Mucosa of rectum (tissue), 2 donors: ENCODE measurements around the gene HSDL1.

Experiments
- H3K27ac ChIP-seq, 2 donors: one replicate each; pipeline ENCODE4 v1.7.0; 2013; ENCODE audit warnings: inconsistent platforms in 2 of 2, low read depth in 2 of 2, low read length in 2 of 2
- H3K27me3 ChIP-seq, 2 donors: one replicate each; pipeline ENCODE4 v1.7.0; 2013; ENCODE audit warnings: low read length in 2 of 2; ENCODE audit not compliant: control insufficient read depth in 2 of 2, insufficient read depth in 2 of 2
- H3K36me3 ChIP-seq, 2 donors: one replicate each; pipeline ENCODE4 v1.7.0; 2013; ENCODE audit warnings: low read length in 2 of 2; ENCODE audit not compliant: control insufficient read depth in 2 of 2, insufficient read depth in 2 of 2
- H3K4me1 ChIP-seq, 2 donors: one replicate each; pipeline ENCODE4 v1.7.0; 2013; ENCODE audit warnings: low read length in 2 of 2, mild to moderate bottlenecking in 1 of 2; ENCODE audit not compliant: control insufficient read depth in 2 of 2, insufficient read depth in 2 of 2
- H3K4me3 ChIP-seq, 2 donors: one replicate each; pipeline ENCODE4 v1.7.0; 2013; ENCODE audit warnings: low read length in 2 of 2
- H3K9ac ChIP-seq, 2 donors: one replicate each; pipeline ENCODE4 v1.7.0; 2013; ENCODE audit warnings: low read length in 2 of 2, low read depth in 1 of 2, mild to moderate bottlenecking in 1 of 2
- H3K9me3 ChIP-seq, 2 donors: one replicate each; pipeline ENCODE4 v1.7.0; 2013; ENCODE audit warnings: low read length in 2 of 2; ENCODE audit not compliant: control insufficient read depth in 2 of 2
- donor health status: healthy.
- donor health status: Normal muscosa, but diverticular disease.

Gene HSDL1

GRCh38 chr16:84093120-84093878 lies 51.7 kb downstream of the HSDL1 start:
- Histone ChIP-seq H3K27me3 (no peaks in the 10 kb centered on the region), H3K36me3 (peaks cover 50 to 75% of the 10 kb centered on the region in 2 donors), H3K9ac (no peak overlapping the region), H3K4me1 (peaks cover 19 to 30% of the 10 kb centered on the region in 2 donors), H3K4me3 (no peak overlapping the region), H3K9me3 (no peaks in the 10 kb centered on the region), H3K27ac (peak overlapping the region; percentile 40 to 45)

GRCh38 chr16:84091460-84091859 lies 53.5 kb downstream of the HSDL1 start:
- Histone ChIP-seq H3K27me3 (no peaks in the 10 kb centered on the region), H3K9ac (no peak overlapping the region), H3K4me3 (no peak overlapping the region), H3K9me3 (no peaks in the 10 kb centered on the region), H3K27ac (no peak overlapping the region), H3K4me1 (peaks cover 17 to 23% of the 10 kb centered on the region in 2 donors), H3K36me3 (peaks cover 56 to 83% of the 10 kb centered on the region in 2 donors)

- no peaks in the 10 kb centered on the region for H3K9me3 ChIP-seq
- H3K4me3 ChIP-seq = no peak overlapping the region
- H3K36me3 ChIP-seq = peaks cover 57 to 81% of the 10 kb centered on the region in 2 donors
- no peak overlapping the region for H3K9ac ChIP-seq
- no peak overlapping the region for H3K27ac ChIP-seq
- no peaks in the 10 kb centered on the region for H3K27me3 ChIP-seq
- peaks cover 17 to 22% of the 10 kb centered on the region in 2 donors for H3K4me1 ChIP-seq
These were observed 54.8 kb downstream of the HSDL1 start for GRCh38 chr16:84090211-84090610.

GRCh38 chr16:84088695-84089395 lies 56.1 kb downstream of the HSDL1 start:
- Histone ChIP-seq H3K9ac (no peak overlapping the region), H3K9me3 (no peaks in the 10 kb centered on the region), H3K27me3 (no peaks in the 10 kb centered on the region), H3K27ac (no peak overlapping the region), H3K4me1 (peaks cover 16 to 18% of the 10 kb centered on the region in 2 donors), H3K4me3 (no peak overlapping the region), H3K36me3 (peaks cover 61 to 81% of the 10 kb centered on the region in 2 donors)

GRCh38 chr16:84087466-84088151 lies 57.4 kb downstream of the HSDL1 start:
- Histone ChIP-seq H3K9ac (no peak overlapping the region), H3K27me3 (no peaks in the 10 kb centered on the region), H3K27ac (no peak overlapping the region), H3K36me3 (peaks cover 57 to 77% of the 10 kb centered on the region in 2 donors), H3K9me3 (no peaks in the 10 kb centered on the region), H3K4me3 (no peak overlapping the region), H3K4me1 (peaks cover 6 to 7% of the 10 kb centered on the region in 2 donors)

- Histone ChIP-seq H3K9me3 (no peaks in the 10 kb centered on the region), H3K36me3 (peaks cover 61 to 81% of the 10 kb centered on the region in 2 donors), H3K4me1 (peaks cover 4 to 6% of the 10 kb centered on the region in 2 donors), H3K27me3 (no peaks in the 10 kb centered on the region), H3K4me3 (no peak overlapping the region), H3K9ac (no peak overlapping the region), H3K27ac (no peak overlapping the region)
These were observed 58.0 kb downstream of the HSDL1 start for GRCh38 chr16:84087001-84087400.

GRCh38 chr16:84086341-84086740 lies 58.6 kb downstream of the HSDL1 start:
- H3K9ac ChIP-seq = no peak overlapping the region
- H3K9me3 ChIP-seq = no peaks in the 10 kb centered on the region
- no peak overlapping the region for H3K4me3 ChIP-seq
- H3K36me3 ChIP-seq = peaks cover 65 to 81% of the 10 kb centered on the region in 2 donors
- H3K27me3 ChIP-seq = no peaks in the 10 kb centered on the region
- H3K4me1 ChIP-seq = peaks cover 4 to 6% of the 10 kb centered on the region in 2 donors
- no peak overlapping the region for H3K27ac ChIP-seq

GRCh38 chr16:84085773-84086172 lies 59.2 kb downstream of the HSDL1 start:
- no peak overlapping the region for H3K9ac ChIP-seq
- no peaks in the 10 kb centered on the region for H3K9me3 ChIP-seq
- no peak overlapping the region for H3K4me3 ChIP-seq
- peaks cover 4 to 6% of the 10 kb centered on the region in 2 donors for H3K4me1 ChIP-seq
- no peak overlapping the region for H3K27ac ChIP-seq
- no peaks in the 10 kb centered on the region for H3K27me3 ChIP-seq
- peaks cover 70 to 83% of the 10 kb centered on the region in 2 donors for H3K36me3 ChIP-seq

GRCh38 chr16:84085271-84085667 lies 59.7 kb downstream of the HSDL1 start:
- Histone ChIP-seq H3K9ac (no peak overlapping the region), H3K4me3 (no peak overlapping the region), H3K9me3 (no peaks in the 10 kb centered on the region), H3K27ac (no peak overlapping the region), H3K27me3 (no peaks in the 10 kb centered on the region), H3K4me1 (peaks cover 4 to 6% of the 10 kb centered on the region in 2 donors), H3K36me3 (peaks cover 74 to 83% of the 10 kb centered on the region in 2 donors)
